ACC112 (cell line): ENCODE data around the gene SEMA3F.

ENCODE experiments used
- H2AFZ ChIP-seq: fragments of 200-600 bp; sonication (generic); one replicate; pipeline ENCODE4 v1.6.0; 2017; ENCODE audit warnings: antibody characterized with exemption, low read length; ENCODE audit not compliant: unreplicated experiment
- H3K27ac ChIP-seq: fragments of 200-600 bp; sonication (generic); 2 replicates; pipeline ENCODE4 v1.5.1; 2014; ENCODE audit warnings: low read depth, mild to moderate bottlenecking, antibody characterized with exemption, low read length, moderate library complexity
- H3K27me3 ChIP-seq: fragments of 200-600 bp; sonication (generic); 2 replicates; pipeline ENCODE4 v1.6.1; 2014; ENCODE audit warnings: mild to moderate bottlenecking, antibody characterized with exemption, low read length, moderate library complexity, mixed read lengths; ENCODE audit not compliant: insufficient read depth
- H3K36me3 ChIP-seq: fragments of 200-600 bp; sonication (generic); 2 replicates; pipeline ENCODE4 v1.6.1; 2016; ENCODE audit warnings: mild to moderate bottlenecking, antibody characterized with exemption, low read length, moderate library complexity, mixed read lengths; ENCODE audit not compliant: insufficient read depth
- H3K4me1 ChIP-seq: fragments of 200-600 bp; sonication (generic); one replicate; pipeline ENCODE4 v1.6.1; 2016; ENCODE audit warnings: low read length, mixed read lengths; ENCODE audit not compliant: insufficient read depth, unreplicated experiment, control insufficient read depth
- H3K4me3 ChIP-seq: fragments of 200-600 bp; sonication (generic); 2 replicates; pipeline ENCODE4 v1.5.1; 2014; ENCODE audit warnings: mild to moderate bottlenecking, low read depth, low read length
- H3K79me2 ChIP-seq: fragments of 200-600 bp; sonication (generic); one replicate; pipeline ENCODE4 v1.6.0; 2016; ENCODE audit warnings: low read length; ENCODE audit not compliant: control insufficient read depth, unreplicated experiment, insufficient read depth

SEMA3F gene

GRCh38 chr3:50184242-50184978 lies 29.3 kb downstream of the SEMA3F start:
- no peak overlapping the region for H3K4me3 ChIP-seq
- no peaks in the 10 kb centered on the region for H3K79me2 ChIP-seq
- no peaks in the 10 kb centered on the region for H3K4me1 ChIP-seq
- no peak overlapping the region for H2AFZ ChIP-seq
- no peaks in the 10 kb centered on the region for H3K27me3 ChIP-seq
- no peaks in the 10 kb centered on the region for H3K36me3 ChIP-seq
- H3K27ac ChIP-seq: no peak overlapping the region

GRCh38 chr3:50185230-50185629 lies 30.1 kb downstream of the SEMA3F start:
- no peaks in the 10 kb centered on the region for H3K79me2 ChIP-seq
- no peak overlapping the region for H3K4me3 ChIP-seq
- no peaks in the 10 kb centered on the region for H3K4me1 ChIP-seq
- no peak overlapping the region for H3K27ac ChIP-seq
- no peaks in the 10 kb centered on the region for H3K36me3 ChIP-seq
- H2AFZ ChIP-seq: no peak overlapping the region
- no peaks in the 10 kb centered on the region for H3K27me3 ChIP-seq

GRCh38 chr3:50186096-50186495 lies 31.0 kb downstream of the SEMA3F start:
- Histone ChIP-seq H3K27ac (no peak overlapping the region), H3K4me1 (no peaks in the 10 kb centered on the region), H3K4me3 (no peak overlapping the region), H3K79me2 (no peaks in the 10 kb centered on the region), H3K36me3 (no peaks in the 10 kb centered on the region), H2AFZ (no peak overlapping the region), H3K27me3 (no peaks in the 10 kb centered on the region)

- Histone ChIP-seq H3K27ac (no peak overlapping the region), H3K4me1 (no peaks in the 10 kb centered on the region), H3K36me3 (no peaks in the 10 kb centered on the region), H3K79me2 (no peaks in the 10 kb centered on the region), H3K4me3 (no peak overlapping the region), H2AFZ (no peak overlapping the region), H3K27me3 (peaks cover under 1% of the 10 kb centered on the region)
These were observed 32.6 kb downstream of the SEMA3F start for GRCh38 chr3:50187750-50188149.

GRCh38 chr3:50189274-50189673 lies 34.1 kb downstream of the SEMA3F start:
- H3K4me1 ChIP-seq: peaks cover 6% of the 10 kb centered on the region
- H3K4me3 ChIP-seq: no peak overlapping the region
- peaks cover 16% of the 10 kb centered on the region for H3K27me3 ChIP-seq
- no peaks in the 10 kb centered on the region for H3K36me3 ChIP-seq
- no peaks in the 10 kb centered on the region for H3K79me2 ChIP-seq
- no peak overlapping the region for H3K27ac ChIP-seq
- H2AFZ ChIP-seq: no peak overlapping the region

- peaks cover 16% of the 10 kb centered on the region for H3K27me3 ChIP-seq
- no peaks in the 10 kb centered on the region for H3K79me2 ChIP-seq
- no peak overlapping the region for H3K4me3 ChIP-seq
- no peak overlapping the region for H2AFZ ChIP-seq
- H3K27ac ChIP-seq: no peak overlapping the region
- no peaks in the 10 kb centered on the region for H3K36me3 ChIP-seq
- peaks cover 6% of the 10 kb centered on the region for H3K4me1 ChIP-seq
These were observed 34.9 kb downstream of the SEMA3F start for GRCh38 chr3:50189989-50190388.

- H3K79me2 ChIP-seq: no peaks in the 10 kb centered on the region
- peaks cover 19% of the 10 kb centered on the region for H3K27me3 ChIP-seq
- H3K4me3 ChIP-seq: no peak within 1 kb of the TSS
- H3K4me1 ChIP-seq: peaks cover 11% of the 10 kb centered on the region
- H2AFZ ChIP-seq: no peak within 1 kb of the TSS
- no peaks in the 10 kb centered on the region for H3K36me3 ChIP-seq
- H3K27ac ChIP-seq: no peak within 1 kb of the TSS
These were observed 36.0 kb downstream of the SEMA3F start, which contains the start of gene GNAT1 for GRCh38 chr3:50190936-50191660. Gene GNAT1 (plus strand): TSS chr3:50191610. CDS start chr3:50191726, 116 bp downstream.

GRCh38 chr3:50192124-50192523 lies 37.0 kb downstream of the SEMA3F start:
- Histone ChIP-seq H2AFZ (no peak overlapping the region), H3K79me2 (no peaks in the 10 kb centered on the region), H3K36me3 (no peaks in the 10 kb centered on the region), H3K4me1 (peaks cover 11% of the 10 kb centered on the region), H3K4me3 (no peak overlapping the region), H3K27ac (no peak overlapping the region), H3K27me3 (peaks cover 24% of the 10 kb centered on the region)

GRCh38 chr3:50192689-50193141 lies 37.6 kb downstream of the SEMA3F start:
- Histone ChIP-seq H3K36me3 (no peaks in the 10 kb centered on the region), H3K4me1 (peaks cover 11% of the 10 kb centered on the region), H3K4me3 (no peak overlapping the region), H3K27ac (no peak overlapping the region), H3K79me2 (no peaks in the 10 kb centered on the region), H3K27me3 (peaks cover 24% of the 10 kb centered on the region), H2AFZ (no peak overlapping the region)

GRCh38 chr3:50193286-50193685 lies 38.2 kb downstream of the SEMA3F start:
- no peak overlapping the region for H3K27ac ChIP-seq
- H3K27me3 ChIP-seq: peaks cover 24% of the 10 kb centered on the region
- no peaks in the 10 kb centered on the region for H3K79me2 ChIP-seq
- H3K4me3 ChIP-seq: no peak overlapping the region
- H2AFZ ChIP-seq: no peak overlapping the region
- H3K36me3 ChIP-seq: no peaks in the 10 kb centered on the region
- peaks cover 11% of the 10 kb centered on the region for H3K4me1 ChIP-seq

- H3K4me3 ChIP-seq: no peak overlapping the region
- H3K27me3 ChIP-seq: peaks cover 24% of the 10 kb centered on the region
- H3K4me1 ChIP-seq: peaks cover 11% of the 10 kb centered on the region
- no peak overlapping the region for H3K27ac ChIP-seq
- H2AFZ ChIP-seq: no peak overlapping the region
- no peaks in the 10 kb centered on the region for H3K36me3 ChIP-seq
- H3K79me2 ChIP-seq: no peaks in the 10 kb centered on the region
These were observed 38.6 kb downstream of the SEMA3F start for GRCh38 chr3:50193746-50194127.
